K562 (cell line): ENCODE measurements around the gene HMOX2. TPM values are rescaled to one million over a fixed set of nuclear protein-coding genes. Genes with fewer than 3 reads are reported as not detected.

ENCODE experiments used
- BMI1 ChIP-seq: fragments of 150-350 bp; IDR thresholded peaks from 2 replicates; pipeline ENCODE4 v1.6.1; 2014; ENCODE audit warnings: low read length
- COPS2 ChIP-seq: fragments of 450-650 bp; conservative IDR thresholded peaks from 2 replicates; pipeline ENCODE4 v1.6.1; 2016; ENCODE audit warnings: mild to moderate bottlenecking, moderate library complexity
- EGR1 ChIP-seq: fragments of 450-650 bp; conservative IDR thresholded peaks from 2 replicates; pipeline ENCODE4 v1.6.1; 2017; ENCODE audit warnings: mild to moderate bottlenecking
- ETV6 ChIP-seq, 3 experiments: fragments of 150-350 bp in 1 of 3; sonication (generic) in 1 of 3; formaldehyde crosslinking in 1 of 3; IDR thresholded peaks; 2 replicates each; pipeline versions ENCODE4 v1.6.1 to v1.8.0; 2014 to 2022; ENCODE audit warnings: borderline replicate concordance in 2 of 3, low read depth in 2 of 3, antibody characterized with exemption in 1 of 3, low read length in 1 of 3, mild to moderate bottlenecking in 1 of 3, missing genetic modification reagents in 1 of 3
- MXI1 ChIP-seq: IDR thresholded peaks from 2 replicates; pipeline ENCODE4 v1.6.1; 2011; ENCODE audit warnings: low read depth, mild to moderate bottlenecking, improper control_type of control experiment, low read length
- PCBP1 ChIP-seq: fragments of 200-400 bp; formaldehyde crosslinking; IDR thresholded peaks from 2 replicates; pipeline ENCODE4 v1.6.1; 2018; ENCODE audit warnings: mild to moderate bottlenecking, low read depth, low read length; ENCODE audit not compliant: poor library complexity, severe bottlenecking
- PRMT5 ChIP-seq: sonication (generic); formaldehyde crosslinking; IDR thresholded peaks from 2 replicates; pipeline ENCODE4 v1.5.0; 2020; ENCODE audit warnings: missing genetic modification reagents
- SIX5 ChIP-seq, 2 experiments: IDR thresholded peaks; 2 replicates each; pipeline ENCODE4 v1.6.1; 2011; ENCODE audit warnings: low read length in 2 of 2, borderline replicate concordance in 1 of 2, low read depth in 1 of 2, mild to moderate bottlenecking in 1 of 2, moderate library complexity in 1 of 2; ENCODE audit not compliant: insufficient read depth in 1 of 2
- ZNF668 ChIP-seq: fragments of 250-450 bp; sonication (Bioruptor Pico); IDR thresholded peaks from 2 replicates; pipeline ENCODE4 v1.8.0; 2022; ENCODE audit warnings: mild to moderate bottlenecking, inconsistent platforms
- polyA plus RNA-seq, 8 experiments: library from polyadenylated mRNA; depleted of rRNA in 4 of 8; stranded (reverse) in 5 of 8; unstranded in 3 of 8; fragments of >200 nt; fragmentation: Nextera tagmentation in 2 of 8; fragmentation: Illumina TruSeq in 1 of 8; extraction: Ambion mirVana in 2 of 8; extraction: Trizol in 1 of 8; gene quantifications; 2 replicates each; pipeline versions ENCODE4 v1.2.1 to v1.2.3, GENCODE V29; 2011 to 2014; ENCODE audit warnings: inconsistent platforms in 1 of 8, missing spikeins in 1 of 8
- total RNA-seq, 7 experiments: library from RNA; depleted of rRNA in 6 of 7; stranded (reverse); fragments of >200 nt in 6 of 7; fragmentation: Illumina TruSeq in 2 of 7; extraction: Trizol in 2 of 7; gene quantifications; 2 replicates each; pipeline versions ENCODE4 v1.2.1 to v1.2.3, GENCODE V29; 2011 to 2021; ENCODE audit warnings: low replicate concordance in 1 of 7
- TF ChIP-seq, protein P1 (sequence below): sonication (generic); formaldehyde crosslinking; IDR thresholded peaks from 2 replicates; pipeline ENCODE4 v1.8.0; 2022; ENCODE audit warnings: mild to moderate bottlenecking, missing genetic modification reagents
- TF ChIP-seq, protein P2 (sequence below): sonication (generic); formaldehyde crosslinking; IDR thresholded peaks from 2 replicates; pipeline ENCODE4 v1.8.0; 2022; ENCODE audit warnings: mild to moderate bottlenecking, missing genetic modification reagents
- TF ChIP-seq, protein P3 (sequence below): fragments of 250-450 bp; sonication (Bioruptor Pico); IDR thresholded peaks from 2 replicates; pipeline ENCODE4 v1.8.0; 2022; ENCODE audit warnings: moderate library complexity, mild to moderate bottlenecking, inconsistent platforms
- TF ChIP-seq, protein P4 (sequence below), 2 experiments: fragments of 450-650 bp in 1 of 2; IDR thresholded peaks; 2 replicates each; pipeline ENCODE4 v1.6.1; 2011 to 2017; ENCODE audit warnings: low read depth in 2 of 2, antibody characterized with exemption in 1 of 2, borderline replicate concordance in 1 of 2, low read length in 1 of 2, mild to moderate bottlenecking in 1 of 2, mixed read lengths in 1 of 2; ENCODE audit not compliant: control insufficient read depth in 1 of 2
- TF ChIP-seq, protein P5 (sequence below): sonication (generic); formaldehyde crosslinking; IDR thresholded peaks from 2 replicates; pipeline ENCODE4 v1.8.1; 2023; ENCODE audit warnings: mild to moderate bottlenecking, missing genetic modification reagents

The HMOX2 gene
- total and polyA plus RNA-seq, 9 of the 15 experiments (the other 6 are each of a cell fraction or from before 2014, with no cell fraction given) = 26.8 to 87.4 (median 57.4) TPM

DNA sequence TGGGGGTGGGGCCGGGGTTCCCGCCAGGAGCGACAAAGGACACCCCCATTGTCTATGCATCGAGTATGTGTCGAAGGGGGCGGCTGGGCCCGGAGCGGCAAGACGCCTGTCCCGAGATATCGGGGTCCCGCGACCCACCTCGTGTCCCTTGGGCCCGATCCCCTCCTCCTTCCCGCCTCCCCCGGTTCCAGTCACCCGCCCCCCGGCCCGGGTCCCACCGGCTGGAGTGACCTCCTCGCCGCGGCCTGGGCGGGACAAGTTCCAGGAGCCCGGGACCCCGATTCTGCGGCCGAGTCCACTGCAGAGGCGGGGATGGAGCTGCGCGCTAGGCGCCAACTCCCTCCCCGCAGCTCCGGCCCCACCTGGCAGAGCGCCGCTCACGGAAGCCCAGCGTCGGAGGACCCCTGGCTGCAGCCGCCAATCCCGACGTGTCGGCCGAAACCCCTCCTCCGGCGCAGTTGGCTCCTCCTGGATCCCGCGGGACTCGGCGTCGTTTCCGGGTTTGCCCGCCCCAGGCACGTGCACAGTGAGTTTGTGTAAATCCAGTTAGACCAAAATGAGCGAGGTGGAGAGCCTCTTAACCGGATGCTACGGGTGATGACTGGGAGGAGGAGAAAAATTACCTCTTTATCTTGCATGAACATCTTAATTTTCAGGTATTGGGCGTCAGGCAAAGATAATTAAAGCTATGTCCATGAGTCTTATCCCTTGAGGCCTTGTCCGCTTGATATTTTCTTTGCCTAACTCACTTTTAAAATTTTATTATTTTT is 1.8 kb upstream of the HMOX2 start, which contains the start of gene NMRAL1 (continued):
- TF ChIP-seq, protein P1, sequence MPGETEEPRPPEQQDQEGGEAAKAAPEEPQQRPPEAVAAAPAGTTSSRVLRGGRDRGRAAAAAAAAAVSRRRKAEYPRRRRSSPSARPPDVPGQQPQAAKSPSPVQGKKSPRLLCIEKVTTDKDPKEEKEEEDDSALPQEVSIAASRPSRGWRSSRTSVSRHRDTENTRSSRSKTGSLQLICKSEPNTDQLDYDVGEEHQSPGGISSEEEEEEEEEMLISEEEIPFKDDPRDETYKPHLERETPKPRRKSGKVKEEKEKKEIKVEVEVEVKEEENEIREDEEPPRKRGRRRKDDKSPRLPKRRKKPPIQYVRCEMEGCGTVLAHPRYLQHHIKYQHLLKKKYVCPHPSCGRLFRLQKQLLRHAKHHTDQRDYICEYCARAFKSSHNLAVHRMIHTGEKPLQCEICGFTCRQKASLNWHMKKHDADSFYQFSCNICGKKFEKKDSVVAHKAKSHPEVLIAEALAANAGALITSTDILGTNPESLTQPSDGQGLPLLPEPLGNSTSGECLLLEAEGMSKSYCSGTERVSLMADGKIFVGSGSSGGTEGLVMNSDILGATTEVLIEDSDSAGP (CRISPR knock-in tag) = no peak
- no peak for TF ChIP-seq BMI1
- 0 out of 2 replicates have a peak, but pooled peaks have one; percentile 11 for TF ChIP-seq EGR1
- no peak for TF ChIP-seq COPS2
- no peak; a peak in 1 of 4 replicates for TF ChIP-seq ETV6 (IDR thresholded peaks at IDR 0.05; ENCODE audit: borderline replicate concordance in 1 of 2, low read depth in 2 of 2, low read length in 1 of 2)
- TF ChIP-seq ETV6 (CRISPR knock-in tag; IDR thresholded peaks at IDR 0.05; ENCODE audit: borderline replicate concordance) = no peak
- TF ChIP-seq, protein P2, sequence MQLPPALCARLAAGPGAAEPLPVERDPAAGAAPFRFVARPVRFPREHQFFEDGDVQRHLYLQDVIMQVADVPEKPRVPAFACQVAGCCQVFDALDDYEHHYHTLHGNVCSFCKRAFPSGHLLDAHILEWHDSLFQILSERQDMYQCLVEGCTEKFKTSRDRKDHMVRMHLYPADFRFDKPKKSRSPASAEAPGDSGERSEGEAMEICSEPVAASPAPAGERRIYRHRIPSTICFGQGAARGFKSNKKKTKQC (CRISPR knock-in tag) = no peak
- TF ChIP-seq SIX5 (IDR thresholded peaks at IDR 0.05; ENCODE audit: borderline replicate concordance in 1 of 2, insufficient read depth in 1 of 2, low read depth in 1 of 2, low read length in 2 of 2) = no peak
- TF ChIP-seq, protein P3, sequence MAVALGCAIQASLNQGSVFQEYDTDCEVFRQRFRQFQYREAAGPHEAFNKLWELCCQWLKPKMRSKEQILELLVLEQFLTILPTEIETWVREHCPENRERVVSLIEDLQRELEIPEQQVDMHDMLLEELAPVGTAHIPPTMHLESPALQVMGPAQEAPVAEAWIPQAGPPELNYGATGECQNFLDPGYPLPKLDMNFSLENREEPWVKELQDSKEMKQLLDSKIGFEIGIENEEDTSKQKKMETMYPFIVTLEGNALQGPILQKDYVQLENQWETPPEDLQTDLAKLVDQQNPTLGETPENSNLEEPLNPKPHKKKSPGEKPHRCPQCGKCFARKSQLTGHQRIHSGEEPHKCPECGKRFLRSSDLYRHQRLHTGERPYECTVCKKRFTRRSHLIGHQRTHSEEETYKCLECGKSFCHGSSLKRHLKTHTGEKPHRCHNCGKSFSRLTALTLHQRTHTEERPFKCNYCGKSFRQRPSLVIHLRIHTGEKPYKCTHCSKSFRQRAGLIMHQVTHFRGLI (CRISPR knock-in tag) = no peak
- TF ChIP-seq, protein P4, sequence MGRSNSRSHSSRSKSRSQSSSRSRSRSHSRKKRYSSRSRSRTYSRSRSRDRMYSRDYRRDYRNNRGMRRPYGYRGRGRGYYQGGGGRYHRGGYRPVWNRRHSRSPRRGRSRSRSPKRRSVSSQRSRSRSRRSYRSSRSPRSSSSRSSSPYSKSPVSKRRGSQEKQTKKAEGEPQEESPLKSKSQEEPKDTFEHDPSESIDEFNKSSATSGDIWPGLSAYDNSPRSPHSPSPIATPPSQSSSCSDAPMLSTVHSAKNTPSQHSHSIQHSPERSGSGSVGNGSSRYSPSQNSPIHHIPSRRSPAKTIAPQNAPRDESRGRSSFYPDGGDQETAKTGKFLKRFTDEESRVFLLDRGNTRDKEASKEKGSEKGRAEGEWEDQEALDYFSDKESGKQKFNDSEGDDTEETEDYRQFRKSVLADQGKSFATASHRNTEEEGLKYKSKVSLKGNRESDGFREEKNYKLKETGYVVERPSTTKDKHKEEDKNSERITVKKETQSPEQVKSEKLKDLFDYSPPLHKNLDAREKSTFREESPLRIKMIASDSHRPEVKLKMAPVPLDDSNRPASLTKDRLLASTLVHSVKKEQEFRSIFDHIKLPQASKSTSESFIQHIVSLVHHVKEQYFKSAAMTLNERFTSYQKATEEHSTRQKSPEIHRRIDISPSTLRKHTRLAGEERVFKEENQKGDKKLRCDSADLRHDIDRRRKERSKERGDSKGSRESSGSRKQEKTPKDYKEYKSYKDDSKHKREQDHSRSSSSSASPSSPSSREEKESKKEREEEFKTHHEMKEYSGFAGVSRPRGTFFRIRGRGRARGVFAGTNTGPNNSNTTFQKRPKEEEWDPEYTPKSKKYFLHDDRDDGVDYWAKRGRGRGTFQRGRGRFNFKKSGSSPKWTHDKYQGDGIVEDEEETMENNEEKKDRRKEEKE (IDR thresholded peaks at IDR 0.05; ENCODE audit: borderline replicate concordance in 1 of 2, control insufficient read depth in 1 of 2, low read depth in 2 of 2, low read length in 1 of 2) = no peak
- TF ChIP-seq, protein P5, sequence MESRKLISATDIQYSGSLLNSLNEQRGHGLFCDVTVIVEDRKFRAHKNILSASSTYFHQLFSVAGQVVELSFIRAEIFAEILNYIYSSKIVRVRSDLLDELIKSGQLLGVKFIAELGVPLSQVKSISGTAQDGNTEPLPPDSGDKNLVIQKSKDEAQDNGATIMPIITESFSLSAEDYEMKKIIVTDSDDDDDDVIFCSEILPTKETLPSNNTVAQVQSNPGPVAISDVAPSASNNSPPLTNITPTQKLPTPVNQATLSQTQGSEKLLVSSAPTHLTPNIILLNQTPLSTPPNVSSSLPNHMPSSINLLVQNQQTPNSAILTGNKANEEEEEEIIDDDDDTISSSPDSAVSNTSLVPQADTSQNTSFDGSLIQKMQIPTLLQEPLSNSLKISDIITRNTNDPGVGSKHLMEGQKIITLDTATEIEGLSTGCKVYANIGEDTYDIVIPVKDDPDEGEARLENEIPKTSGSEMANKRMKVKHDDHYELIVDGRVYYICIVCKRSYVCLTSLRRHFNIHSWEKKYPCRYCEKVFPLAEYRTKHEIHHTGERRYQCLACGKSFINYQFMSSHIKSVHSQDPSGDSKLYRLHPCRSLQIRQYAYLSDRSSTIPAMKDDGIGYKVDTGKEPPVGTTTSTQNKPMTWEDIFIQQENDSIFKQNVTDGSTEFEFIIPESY (CRISPR knock-in tag) = peak; percentile 55
- no peak for TF ChIP-seq ZNF668 (CRISPR knock-in tag)
- peak; percentile 89 for TF ChIP-seq MXI1
- TF ChIP-seq PRMT5 (CRISPR knock-in tag) = no peak
- no peak for TF ChIP-seq PCBP1
